BLaER1 (cell line): Measurements from ENCODE around the gene GPR158.
"Not testable (repeated sequence)": the region's sequence is repeated elsewhere in the genome, so short reads cannot be mapped to it uniquely, and the experiment has no call there.

Experiments used
- H3K27ac ChIP-seq: shearing (Covaris generic); formaldehyde crosslinking; 2 replicates; pipeline ENCODE4 v1.8.1; 2022
- H3K27me3 ChIP-seq: shearing (Covaris generic); formaldehyde crosslinking; 2 replicates; pipeline ENCODE4 v1.8.1; 2022
- H3K36me3 ChIP-seq: shearing (Covaris generic); formaldehyde crosslinking; 2 replicates; pipeline ENCODE4 v1.8.1; 2022
- H3K4me1 ChIP-seq: shearing (Covaris generic); formaldehyde crosslinking; 2 replicates; pipeline ENCODE4 v1.8.1; 2022
- H3K4me2 ChIP-seq: shearing (Covaris generic); formaldehyde crosslinking; 2 replicates; pipeline ENCODE4 v1.8.1; 2022
- H3K4me3 ChIP-seq: shearing (Covaris generic); formaldehyde crosslinking; 2 replicates; pipeline ENCODE4 v1.8.1; 2022
- H3K9ac ChIP-seq: shearing (Covaris generic); formaldehyde crosslinking; 2 replicates; pipeline ENCODE4 v1.8.1; 2022
- H3K9me3 ChIP-seq: shearing (Covaris generic); formaldehyde crosslinking; 2 replicates; pipeline ENCODE4 v1.8.1; 2022
- H4K20me1 ChIP-seq: shearing (Covaris generic); formaldehyde crosslinking; 2 replicates; pipeline ENCODE4 v1.8.1; 2022
- Cebpa-rat ChIP-seq: shearing (Covaris generic); IDR thresholded peaks from 2 replicates; pipeline ENCODE4 v1.8.1; 2022

The GPR158 gene

GRCh38 chr10:25334445-25334844, 159.6 kb downstream of the GPR158 start:
- no peaks in the 10 kb centered on the region for H3K4me1 ChIP-seq
- no peaks in the 10 kb centered on the region for H4K20me1 ChIP-seq
- H3K4me3 ChIP-seq = no peak overlapping the region
- H3K9ac ChIP-seq = no peak overlapping the region
- H3K36me3 ChIP-seq = no peaks in the 10 kb centered on the region
- H3K9me3 ChIP-seq = no peaks in the 10 kb centered on the region
- no peak overlapping the region for H3K27ac ChIP-seq
- TF ChIP-seq Cebpa-rat = no peak
- no peaks in the 10 kb centered on the region for H3K27me3 ChIP-seq
- no peak overlapping the region for H3K4me2 ChIP-seq

- no peaks in the 10 kb centered on the region for H3K27me3 ChIP-seq
- H3K36me3 ChIP-seq = no peaks in the 10 kb centered on the region
- no peaks in the 10 kb centered on the region for H3K4me1 ChIP-seq
- no peaks in the 10 kb centered on the region for H4K20me1 ChIP-seq
- H3K27ac ChIP-seq = no peak overlapping the region
- no peaks in the 10 kb centered on the region for H3K9me3 ChIP-seq
- H3K4me2 ChIP-seq = no peak overlapping the region
- H3K9ac ChIP-seq = no peak overlapping the region
- no peak overlapping the region for H3K4me3 ChIP-seq
- no peak for TF ChIP-seq Cebpa-rat
Observed at GRCh38 chr10:25336330-25336729, 161.5 kb downstream of the GPR158 start.

- Histone ChIP-seq H3K4me2 (no peak overlapping the region), H3K9ac (no peak overlapping the region), H3K4me3 (no peak overlapping the region), H3K27ac (no peak overlapping the region), H3K4me1 (no peaks in the 10 kb centered on the region), H3K27me3 (no peaks in the 10 kb centered on the region), H3K9me3 (no peaks in the 10 kb centered on the region), H4K20me1 (no peaks in the 10 kb centered on the region), H3K36me3 (no peaks in the 10 kb centered on the region)
- TF ChIP-seq Cebpa-rat = no peak
Observed at GRCh38 chr10:25338271-25338670, 163.5 kb downstream of the GPR158 start.

- Histone ChIP-seq H3K9me3 (no peaks in the 10 kb centered on the region), H3K4me1 (no peaks in the 10 kb centered on the region), H3K27me3 (no peaks in the 10 kb centered on the region), H3K4me2 (no peak overlapping the region), H3K9ac (no peak overlapping the region), H3K4me3 (no peak overlapping the region), H3K36me3 (no peaks in the 10 kb centered on the region), H3K27ac (no peak overlapping the region), H4K20me1 (no peaks in the 10 kb centered on the region)
- no peak for TF ChIP-seq Cebpa-rat
Observed at GRCh38 chr10:25339966-25340365, 165.2 kb downstream of the GPR158 start.

GRCh38 chr10:25349520-25349919, 174.7 kb downstream of the GPR158 start:
- H3K9me3 ChIP-seq = no peaks in the 10 kb centered on the region
- H3K4me2 ChIP-seq = no peak overlapping the region
- no peaks in the 10 kb centered on the region for H3K27me3 ChIP-seq
- no peaks in the 10 kb centered on the region for H3K36me3 ChIP-seq
- H4K20me1 ChIP-seq = no peaks in the 10 kb centered on the region
- no peaks in the 10 kb centered on the region for H3K4me1 ChIP-seq
- no peak overlapping the region for H3K27ac ChIP-seq
- no peak overlapping the region for H3K9ac ChIP-seq
- no peak overlapping the region for H3K4me3 ChIP-seq
- TF ChIP-seq Cebpa-rat = no peak

DNA sequence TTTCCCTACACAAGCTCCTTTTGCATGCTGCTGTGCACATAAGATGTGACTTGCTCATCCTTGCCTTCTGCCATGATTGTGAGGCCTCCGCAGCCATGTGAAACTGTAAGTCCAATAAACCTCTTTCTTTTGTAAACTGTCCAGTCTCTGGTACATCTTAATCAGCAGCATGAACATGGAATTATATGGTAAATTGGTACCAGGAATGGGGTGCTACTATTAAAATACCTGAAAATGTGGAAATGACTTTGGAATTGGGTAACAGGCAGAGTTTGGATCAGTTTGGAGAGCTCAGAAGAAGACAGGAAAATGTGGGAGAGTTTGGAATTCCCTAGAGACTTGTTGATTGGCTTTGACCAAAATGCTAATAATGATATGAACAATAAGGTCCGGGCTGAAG, 181.8 kb downstream of the GPR158 start:
- Histone ChIP-seq H3K4me1 (no peaks in the 10 kb centered on the region), H3K27me3 (no peaks in the 10 kb centered on the region)

GRCh38 chr10:25357269-25357668, 182.5 kb downstream of the GPR158 start:
- no peak overlapping the region for H3K27ac ChIP-seq
- no peak for TF ChIP-seq Cebpa-rat
- H3K27me3 ChIP-seq = no peaks in the 10 kb centered on the region

More for the DNA sequence above, 181.8 kb downstream of the GPR158 start:
- Histone ChIP-seq H3K4me3 (no peak overlapping the region), H3K36me3 (no peaks in the 10 kb centered on the region), H4K20me1 (no peaks in the 10 kb centered on the region), H3K9me3 (peaks cover 30% of the 10 kb centered on the region), H3K4me2 (no peak overlapping the region), H3K9ac (no peak overlapping the region), H3K27ac (no peak overlapping the region)
- no peak for TF ChIP-seq Cebpa-rat

DNA sequence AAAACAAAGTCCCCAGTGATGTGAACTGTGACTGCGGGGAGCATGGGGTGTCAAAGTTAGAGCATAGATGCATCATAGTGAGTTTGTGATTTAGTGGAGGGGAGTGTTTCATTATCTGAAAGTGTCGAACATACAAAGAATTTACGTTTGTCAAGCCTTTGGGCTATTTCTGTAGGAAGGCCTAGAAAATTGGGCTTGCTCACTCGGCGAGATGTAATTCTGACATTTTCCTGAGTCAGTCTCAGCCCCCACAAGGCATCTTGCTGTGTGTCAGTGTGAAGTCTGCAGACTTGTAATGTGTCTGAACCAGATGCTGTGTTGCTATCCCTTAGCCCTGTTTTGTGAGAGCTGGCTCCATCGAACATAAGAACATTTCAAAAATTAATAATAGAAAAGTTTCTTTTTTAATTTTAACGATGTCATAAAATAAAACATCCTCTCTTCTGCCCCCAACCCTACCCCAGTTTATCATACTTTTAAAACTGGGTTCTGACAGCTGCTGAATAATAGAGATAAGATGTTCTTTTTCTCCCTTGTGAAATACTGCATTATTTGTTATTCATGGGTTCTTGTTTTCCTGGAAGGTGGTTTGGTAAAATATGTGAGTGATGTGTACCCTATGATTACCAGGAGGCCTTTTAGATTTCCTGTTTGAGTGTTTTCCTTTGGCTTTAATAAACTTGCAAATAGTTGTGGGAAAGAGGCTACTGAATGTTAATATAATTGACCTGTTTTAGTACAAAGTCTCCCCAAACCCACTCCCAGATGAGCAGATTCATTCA, 207.4 kb downstream of the GPR158 start:
- TF ChIP-seq Cebpa-rat = no peak
- Histone ChIP-seq H3K27ac (no peak overlapping the region), H3K27me3 (no peaks in the 10 kb centered on the region), H4K20me1 (no peaks in the 10 kb centered on the region), H3K9ac (no peak overlapping the region), H3K36me3 (no peaks in the 10 kb centered on the region), H3K4me1 (no peaks in the 10 kb centered on the region), H3K4me2 (no peak overlapping the region), H3K9me3 (no peaks in the 10 kb centered on the region), H3K4me3 (no peak overlapping the region)

More at GRCh38 chr10:25357269-25357668, 182.5 kb downstream of the GPR158 start:
- no peak overlapping the region for H3K4me2 ChIP-seq
- H3K4me1 ChIP-seq = no peaks in the 10 kb centered on the region
- no peak overlapping the region for H3K9ac ChIP-seq
- H4K20me1 ChIP-seq = no peaks in the 10 kb centered on the region
- H3K36me3 ChIP-seq = no peaks in the 10 kb centered on the region
- peaks cover 30% of the 10 kb centered on the region for H3K9me3 ChIP-seq
- no peak overlapping the region for H3K4me3 ChIP-seq

GRCh38 chr10:25382901-25383300, 208.1 kb downstream of the GPR158 start:
- not testable (repeated sequence) for H3K4me2 ChIP-seq

GRCh38 chr10:25383686-25384085, 208.9 kb downstream of the GPR158 start:
- H3K27me3 ChIP-seq = no peaks in the 10 kb centered on the region
- H3K4me2 ChIP-seq = no peak overlapping the region
- H4K20me1 ChIP-seq = no peaks in the 10 kb centered on the region
- no peak overlapping the region for H3K4me3 ChIP-seq
- peaks cover 9% of the 10 kb centered on the region for H3K9me3 ChIP-seq
- no peak for TF ChIP-seq Cebpa-rat
- no peaks in the 10 kb centered on the region for H3K36me3 ChIP-seq
- no peak overlapping the region for H3K27ac ChIP-seq
- no peak overlapping the region for H3K9ac ChIP-seq
- H3K4me1 ChIP-seq = no peaks in the 10 kb centered on the region

More at GRCh38 chr10:25382901-25383300, 208.1 kb downstream of the GPR158 start:
- H4K20me1 ChIP-seq, H3K4me3 ChIP-seq, H3K4me1 ChIP-seq, H3K27me3 ChIP-seq, H3K9ac ChIP-seq, H3K27ac ChIP-seq, H3K9me3 ChIP-seq, H3K36me3 ChIP-seq: not testable (repeated sequence)

- Histone ChIP-seq H3K4me2 (no peak overlapping the region), H3K4me3 (no peak overlapping the region)
Observed at GRCh38 chr10:25384618-25385017, 209.8 kb downstream of the GPR158 start.

More at GRCh38 chr10:25384618-25385017, 209.8 kb downstream of the GPR158 start:
- no peak for TF ChIP-seq Cebpa-rat
- no peaks in the 10 kb centered on the region for H4K20me1 ChIP-seq
- H3K27me3 ChIP-seq = no peaks in the 10 kb centered on the region
- H3K4me1 ChIP-seq = no peaks in the 10 kb centered on the region
- no peak overlapping the region for H3K9ac ChIP-seq
- H3K27ac ChIP-seq = no peak overlapping the region
- no peaks in the 10 kb centered on the region for H3K36me3 ChIP-seq
- peaks cover 18% of the 10 kb centered on the region for H3K9me3 ChIP-seq
